HG03159 (cell line): Measurements from ENCODE around the gene HGF.

Experiments
- ATAC-seq: cut with Tn5 transposase; IDR thresholded peaks from one replicate; pipeline ENCODE4 v1.9.1; 2021; ENCODE audit warnings: mild to moderate bottlenecking, moderate library complexity; ENCODE audit not compliant: unreplicated experiment

HGF gene

GRCh38 chr7:81687062-81687461 lies 82.8 kb downstream of the HGF start:
- ATAC-seq: no peak

- no peak for ATAC-seq
Observed at GRCh38 chr7:81685270-81685868, 84.5 kb downstream of the HGF start.

GRCh38 chr7:81684514-81685269 lies 85.2 kb downstream of the HGF start:
- ATAC-seq: peak; percentile 73

GRCh38 chr7:81684033-81684432 lies 85.8 kb downstream of the HGF start:
- ATAC-seq: no peak

- no peak for ATAC-seq
Observed at GRCh38 chr7:81682873-81683272, 87.0 kb downstream of the HGF start.

GRCh38 chr7:81680120-81680519 lies 89.7 kb downstream of the HGF start:
- ATAC-seq: no peak

- no peak for ATAC-seq
Observed at GRCh38 chr7:81676813-81677212, 93.0 kb downstream of the HGF start.

- ATAC-seq: no peak
Observed at GRCh38 chr7:81676105-81676811, 93.6 kb downstream of the HGF start.

- ATAC-seq: no peak
Observed at GRCh38 chr7:81674431-81674830, 95.4 kb downstream of the HGF start.

GRCh38 chr7:81672872-81673271 lies 97.0 kb downstream of the HGF start:
- no peak for ATAC-seq

- ATAC-seq: no peak
Observed at GRCh38 chr7:81669476-81670105, 100.3 kb downstream of the HGF start.

GRCh38 chr7:81666209-81666608 lies 103.6 kb downstream of the HGF start:
- ATAC-seq: no peak

GRCh38 chr7:81665236-81665635 lies 104.6 kb downstream of the HGF start:
- ATAC-seq: no peak

- ATAC-seq: no peak
Observed at GRCh38 chr7:81664304-81664703, 105.5 kb downstream of the HGF start.

- ATAC-seq: no peak
Observed at GRCh38 chr7:81662531-81662930, 107.3 kb downstream of the HGF start.

- ATAC-seq: no peak
Observed at GRCh38 chr7:81659697-81660395, 110.0 kb downstream of the HGF start.

GRCh38 chr7:81657551-81657950 lies 112.3 kb downstream of the HGF start:
- no peak for ATAC-seq

- ATAC-seq: no peak
Observed at GRCh38 chr7:81655271-81655670, 114.6 kb downstream of the HGF start.

GRCh38 chr7:81652225-81652624 lies 117.6 kb downstream of the HGF start:
- no peak for ATAC-seq
